HepG2 (cell line): ENCODE results near the gene CCDC201. TPM values are rescaled to one million over a fixed set of nuclear protein-coding genes. Genes with fewer than 3 reads are reported as not detected.

ENCODE experiments used
- AHDC1 ChIP-seq: sonication (generic); formaldehyde crosslinking; IDR thresholded peaks from 2 replicates; pipeline ENCODE4 v1.5.1; 2020; ENCODE audit warnings: mild to moderate bottlenecking, missing genetic modification reagents, borderline replicate concordance
- ARID3A ChIP-seq: IDR thresholded peaks from 2 replicates; pipeline ENCODE4 v1.6.1; 2012; ENCODE audit warnings: low read depth, low read length, improper control_type of control experiment
- ASH2L ChIP-seq: fragments of 300-600, 200-600 bp; sonication (generic); IDR thresholded peaks from 2 replicates; pipeline ENCODE4 v1.7.0; 2017; ENCODE audit warnings: low read depth, mild to moderate bottlenecking, moderate library complexity, mixed read lengths, low read length; ENCODE audit not compliant: insufficient read length
- HIC2 ChIP-seq: sonication (generic); formaldehyde crosslinking; IDR thresholded peaks from 2 replicates; pipeline ENCODE4 v1.9.0; 2022; ENCODE audit warnings: low read depth, missing genetic modification reagents
- NR2F6 ChIP-seq, 2 experiments: IDR thresholded peaks; 2 replicates each; pipeline ENCODE4 v1.6.1; 2016; ENCODE audit warnings: antibody characterized with exemption in 1 of 2, mild to moderate bottlenecking in 1 of 2
- SOX5 ChIP-seq: IDR thresholded peaks from 2 replicates; pipeline ENCODE4 v1.6.1; 2016; ENCODE audit warnings: borderline replicate concordance
- ZNF597 ChIP-seq: sonication (generic); formaldehyde crosslinking; IDR thresholded peaks from 2 replicates; pipeline ENCODE4 v1.5.0; 2020; ENCODE audit warnings: missing genetic modification reagents
- ZNF644 ChIP-seq: IDR thresholded peaks from 2 replicates; pipeline ENCODE4 v1.6.1; 2016; ENCODE audit warnings: low read depth
- polyA plus RNA-seq, 8 experiments: library from polyadenylated mRNA; depleted of rRNA in 3 of 8; stranded (reverse) in 7 of 8; unstranded in 1 of 8; fragments of >200 nt; fragmentation: Illumina TruSeq in 4 of 8; extraction: Trizol in 4 of 8; gene quantifications; 2 replicates each; pipeline versions ENCODE4 v1.2.1 to v1.2.3, GENCODE V29; 2011 to 2016; ENCODE audit warnings: low read depth in 4 of 8, missing spikeins in 1 of 8, mixed read lengths in 1 of 8; ENCODE audit not compliant: insufficient read depth in 1 of 8
- total RNA-seq, 5 experiments: library from RNA; depleted of rRNA; stranded (reverse); fragments of >200 nt; fragmentation: Illumina TruSeq; extraction: Trizol; gene quantifications; 2 replicates each; pipeline ENCODE4 v1.2.3, GENCODE V29; 2016; ENCODE audit warnings: low read depth in 1 of 5
- TF ChIP-seq, protein P1 (sequence below): sonication (generic); formaldehyde crosslinking; IDR thresholded peaks from 2 replicates; pipeline ENCODE4 v1.9.0; 2022; ENCODE audit warnings: missing genetic modification reagents, mild to moderate bottlenecking, borderline replicate concordance
- TF ChIP-seq, protein P2 (sequence below): sonication (generic); formaldehyde crosslinking; IDR thresholded peaks from 2 replicates; pipeline ENCODE4 v1.9.0; 2021; ENCODE audit warnings: missing genetic modification reagents, mild to moderate bottlenecking, borderline replicate concordance

The CCDC201 gene
- total and polyA plus RNA-seq, 2 of the 13 experiments (the other 11 are each of a cell fraction or from before 2014, with no cell fraction given): 0.92 TPM; not detected in 1

- TF ChIP-seq, protein P1, sequence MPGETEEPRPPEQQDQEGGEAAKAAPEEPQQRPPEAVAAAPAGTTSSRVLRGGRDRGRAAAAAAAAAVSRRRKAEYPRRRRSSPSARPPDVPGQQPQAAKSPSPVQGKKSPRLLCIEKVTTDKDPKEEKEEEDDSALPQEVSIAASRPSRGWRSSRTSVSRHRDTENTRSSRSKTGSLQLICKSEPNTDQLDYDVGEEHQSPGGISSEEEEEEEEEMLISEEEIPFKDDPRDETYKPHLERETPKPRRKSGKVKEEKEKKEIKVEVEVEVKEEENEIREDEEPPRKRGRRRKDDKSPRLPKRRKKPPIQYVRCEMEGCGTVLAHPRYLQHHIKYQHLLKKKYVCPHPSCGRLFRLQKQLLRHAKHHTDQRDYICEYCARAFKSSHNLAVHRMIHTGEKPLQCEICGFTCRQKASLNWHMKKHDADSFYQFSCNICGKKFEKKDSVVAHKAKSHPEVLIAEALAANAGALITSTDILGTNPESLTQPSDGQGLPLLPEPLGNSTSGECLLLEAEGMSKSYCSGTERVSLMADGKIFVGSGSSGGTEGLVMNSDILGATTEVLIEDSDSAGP (CRISPR knock-in tag): peak; percentile 70; the same call in 1 of the 2 replicates
- TF ChIP-seq, protein P2, sequence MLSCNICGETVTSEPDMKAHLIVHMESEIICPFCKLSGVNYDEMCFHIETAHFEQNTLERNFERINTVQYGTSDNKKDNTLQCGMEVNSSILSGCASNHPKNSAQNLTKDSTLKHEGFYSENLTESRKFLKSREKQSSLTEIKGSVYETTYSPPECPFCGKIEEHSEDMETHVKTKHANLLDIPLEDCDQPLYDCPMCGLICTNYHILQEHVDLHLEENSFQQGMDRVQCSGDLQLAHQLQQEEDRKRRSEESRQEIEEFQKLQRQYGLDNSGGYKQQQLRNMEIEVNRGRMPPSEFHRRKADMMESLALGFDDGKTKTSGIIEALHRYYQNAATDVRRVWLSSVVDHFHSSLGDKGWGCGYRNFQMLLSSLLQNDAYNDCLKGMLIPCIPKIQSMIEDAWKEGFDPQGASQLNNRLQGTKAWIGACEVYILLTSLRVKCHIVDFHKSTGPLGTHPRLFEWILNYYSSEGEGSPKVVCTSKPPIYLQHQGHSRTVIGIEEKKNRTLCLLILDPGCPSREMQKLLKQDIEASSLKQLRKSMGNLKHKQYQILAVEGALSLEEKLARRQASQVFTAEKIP (CRISPR knock-in tag): 0 out of 2 replicates have a peak, but pooled peaks have one; percentile 77
- TF ChIP-seq ZNF597: no peak
- no peak for TF ChIP-seq SOX5 (CRISPR knock-in tag)
- TF ChIP-seq NR2F6 (IDR thresholded peaks at IDR 0.05): no peak
- TF ChIP-seq NR2F6 (CRISPR knock-in tag; IDR thresholded peaks at IDR 0.05): 0 out of 2 replicates have a peak, but pooled peaks have one; percentile 3
- no peak for TF ChIP-seq ARID3A
- TF ChIP-seq AHDC1 (CRISPR knock-in tag): peak; percentile 57; the same call in 1 of the 2 replicates
- TF ChIP-seq ZNF644: peak; percentile 33
- TF ChIP-seq ASH2L: no peak
- peak; percentile 77; the same call in 1 of the 2 replicates for TF ChIP-seq HIC2 (CRISPR knock-in tag)
These were observed 21.2 kb upstream of the CCDC201 start (continued) for GRCh38 chr7:45893996-45894664.
